OCI-LY1 (cell line): ENCODE results near the gene IL15.

Source experiments
- H2AFZ ChIP-seq: fragments of 200-600 bp; sonication (generic), shearing (Covaris generic); 2 replicates; pipeline ENCODE4 v1.6.0; 2014; ENCODE audit warnings: antibody characterized with exemption, mild to moderate bottlenecking, low read length
- H3F3A ChIP-seq: fragments of 200-600 bp; sonication (generic), shearing (Covaris generic); 2 replicates; pipeline ENCODE4 v1.6.0; 2014; ENCODE audit warnings: mild to moderate bottlenecking, antibody characterized with exemption, low read length, moderate library complexity; ENCODE audit not compliant: insufficient read depth
- H3K27ac ChIP-seq: fragments of 200-600 bp; sonication (generic); 2 replicates; pipeline ENCODE4 v1.5.1; 2014; ENCODE audit warnings: low read length, mixed run types, mild to moderate bottlenecking, low read depth; ENCODE audit not compliant: poor library complexity, severe bottlenecking
- H3K27me3 ChIP-seq: fragments of 200-600 bp; sonication (generic); 2 replicates; pipeline ENCODE4 v1.6.0; 2014; ENCODE audit warnings: antibody characterized with exemption, mild to moderate bottlenecking, low read length, moderate library complexity; ENCODE audit not compliant: insufficient read depth
- H3K36me3 ChIP-seq: fragments of 200-600 bp; sonication (generic); 2 replicates; pipeline ENCODE4 v1.6.1; 2014; ENCODE audit warnings: mild to moderate bottlenecking, antibody characterized with exemption, low read length, moderate library complexity, mixed read lengths; ENCODE audit not compliant: insufficient read depth
- H3K4me1 ChIP-seq: fragments of 200-600 bp; sonication (generic); 2 replicates; pipeline ENCODE4 v1.5.1; 2014; ENCODE audit warnings: mild to moderate bottlenecking, low read length, moderate library complexity; ENCODE audit not compliant: insufficient read depth, severe bottlenecking
- H3K4me2 ChIP-seq: fragments of 200-600 bp; sonication (generic), shearing (Covaris generic); 2 replicates; pipeline ENCODE4 v1.6.1; 2014; ENCODE audit warnings: low read length
- H3K4me3 ChIP-seq: fragments of 200-600 bp; sonication (generic); 2 replicates; pipeline ENCODE4 v1.5.1; 2014; ENCODE audit warnings: low read length, low read depth, mild to moderate bottlenecking, mixed read lengths; ENCODE audit not compliant: poor library complexity, severe bottlenecking
- H3K79me2 ChIP-seq: fragments of 200-600 bp; shearing (Covaris generic); 2 replicates; pipeline ENCODE4 v1.6.1; 2016; ENCODE audit warnings: mixed run types, low read length, mixed read lengths; ENCODE audit not compliant: insufficient read depth
- H3K9ac ChIP-seq: fragments of 200-600 bp; sonication (generic), shearing (Covaris generic); 2 replicates; pipeline ENCODE4 v1.6.1; 2014; ENCODE audit warnings: mild to moderate bottlenecking, low read length, mixed read lengths
- H3K9me2 ChIP-seq: fragments of 200-600 bp; sonication (generic), shearing (Covaris generic); 2 replicates; pipeline ENCODE4 v1.6.1; 2014; ENCODE audit warnings: low read depth, mild to moderate bottlenecking, low read length, mixed read lengths
- H3K9me3 ChIP-seq: fragments of 200-600 bp; shearing (Covaris generic); 2 replicates; pipeline ENCODE4 v1.6.1; 2014; ENCODE audit warnings: low read length, mixed read lengths
- H4K20me1 ChIP-seq: fragments of 200-600 bp; sonication (generic), shearing (Covaris generic); 2 replicates; pipeline ENCODE4 v1.6.0; 2016; ENCODE audit warnings: mild to moderate bottlenecking, low read length; ENCODE audit not compliant: insufficient read depth
- CTCF ChIP-seq: fragments of 200-600 bp; sonication (generic), shearing (Covaris generic); IDR thresholded peaks from 2 replicates; pipeline ENCODE4 v1.5.1; 2017; ENCODE audit warnings: mild to moderate bottlenecking, antibody characterized with exemption, low read length, moderate library complexity, mixed read lengths
- EZH2 ChIP-seq: fragments of 200-600 bp; sonication (generic), shearing (Covaris generic); IDR thresholded peaks from 2 replicates; pipeline ENCODE4 v1.8.0; 2017; ENCODE audit warnings: borderline replicate concordance, mixed run types, mild to moderate bottlenecking, antibody characterized with exemption, low read length, moderate library complexity, mixed read lengths

The IL15 gene

GRCh38 chr4:141640696-141641095 is 4.3 kb downstream of the IL15 start:
- no peaks in the 10 kb centered on the region for H3K9me2 ChIP-seq
- no peak overlapping the region for H3K9ac ChIP-seq
- H3K36me3 ChIP-seq, result no peaks in the 10 kb centered on the region
- no peaks in the 10 kb centered on the region for H3K27me3 ChIP-seq
- no peaks in the 10 kb centered on the region for H3K79me2 ChIP-seq
- H3K27ac ChIP-seq, result no peak overlapping the region
- H3F3A ChIP-seq, result no peaks in the 10 kb centered on the region
- no peaks in the 10 kb centered on the region for H3K9me3 ChIP-seq
- H4K20me1 ChIP-seq, result no peaks in the 10 kb centered on the region
- no peak for TF ChIP-seq CTCF
- no peak for TF ChIP-seq EZH2
- no peak overlapping the region for H2AFZ ChIP-seq
- H3K4me3 ChIP-seq, result no peak overlapping the region
- no peak overlapping the region for H3K4me2 ChIP-seq
- H3K4me1 ChIP-seq, result no peaks in the 10 kb centered on the region

GRCh38 chr4:141642063-141642462 is 5.7 kb downstream of the IL15 start:
- Histone ChIP-seq H3K27ac (no peak overlapping the region), H3K9ac (no peak overlapping the region), H4K20me1 (no peaks in the 10 kb centered on the region), H3K4me2 (no peak overlapping the region), H3K4me3 (no peak overlapping the region), H3K4me1 (no peaks in the 10 kb centered on the region), H3K9me2 (no peaks in the 10 kb centered on the region), H3K9me3 (no peaks in the 10 kb centered on the region), H3K27me3 (no peaks in the 10 kb centered on the region), H3K36me3 (no peaks in the 10 kb centered on the region), H3F3A (no peaks in the 10 kb centered on the region), H2AFZ (no peak overlapping the region), H3K79me2 (no peaks in the 10 kb centered on the region)
- TF ChIP-seq CTCF (no peak), EZH2 (no peak)

- H3K4me2 ChIP-seq, result no peak overlapping the region
- TF ChIP-seq CTCF, result no peak
- TF ChIP-seq EZH2, result no peak
- no peak overlapping the region for H3K27ac ChIP-seq
- H3K4me1 ChIP-seq, result no peaks in the 10 kb centered on the region
- no peaks in the 10 kb centered on the region for H4K20me1 ChIP-seq
- H2AFZ ChIP-seq, result no peak overlapping the region
- no peak overlapping the region for H3K4me3 ChIP-seq
- no peak overlapping the region for H3K9ac ChIP-seq
- no peaks in the 10 kb centered on the region for H3F3A ChIP-seq
- no peaks in the 10 kb centered on the region for H3K9me3 ChIP-seq
- H3K9me2 ChIP-seq, result no peaks in the 10 kb centered on the region
- H3K79me2 ChIP-seq, result no peaks in the 10 kb centered on the region
- no peaks in the 10 kb centered on the region for H3K27me3 ChIP-seq
- no peaks in the 10 kb centered on the region for H3K36me3 ChIP-seq
Measured at GRCh38 chr4:141642711-141643110, 6.3 kb downstream of the IL15 start.
